Measurements from ENCODE around the gene NHLH1.

The NHLH1 gene

DNA sequence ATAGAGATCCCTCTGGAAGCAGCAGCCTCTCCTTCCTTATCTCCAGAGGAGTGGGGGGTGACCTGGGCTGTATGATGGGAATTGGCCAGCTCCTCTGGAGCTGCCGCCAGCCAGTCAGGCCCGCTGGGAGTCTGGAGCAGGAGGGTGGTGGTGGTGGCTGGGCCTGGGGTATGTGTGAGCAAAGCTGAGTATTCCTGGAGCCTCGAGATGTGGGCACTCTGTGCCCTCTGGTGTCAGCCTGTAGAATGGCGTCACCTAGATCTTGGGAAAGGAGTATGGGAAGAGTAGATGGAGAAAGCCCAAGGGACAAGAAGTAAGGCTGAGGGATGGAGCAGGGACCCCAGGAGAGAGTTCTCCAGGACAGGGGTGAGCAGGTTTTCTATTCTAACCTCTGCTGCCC is 49.5 kb downstream of the NHLH1 start:
- no peak for TF ChIP-seq TAF1 (IDR thresholded peaks at IDR 0.05; ENCODE audit: borderline replicate concordance, low read depth, low read length)
- TF ChIP-seq POLR2AphosphoS5 (IDR thresholded peaks at IDR 0.05; ENCODE audit: low read depth, low read length): no peak
- no peak for TF ChIP-seq POLR2A (IDR thresholded peaks at IDR 0.05; ENCODE audit: low read depth, low read length)
- FAIRE-seq: no peak
- DNase-seq (ENCODE audit: insufficient read length): no peak

DNA sequence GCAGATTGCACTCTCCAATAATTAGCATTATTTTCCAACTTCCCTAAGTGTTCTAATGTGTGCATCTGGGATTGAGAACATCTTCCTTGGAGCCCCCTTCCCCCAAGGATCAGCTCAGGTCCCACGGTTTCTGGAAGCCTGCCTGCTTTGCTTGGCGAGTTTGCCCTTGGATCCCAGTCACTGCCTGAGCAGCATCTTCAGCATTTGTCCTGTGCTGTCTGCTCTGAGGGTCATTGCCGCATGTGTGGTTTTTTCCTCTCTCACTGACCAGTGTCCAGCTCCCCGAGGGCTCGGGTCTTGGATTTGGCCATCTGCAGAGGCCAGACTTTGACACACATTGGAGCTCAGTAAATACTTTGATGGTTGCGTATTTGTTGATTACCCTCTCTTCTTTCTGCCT is 51.6 kb downstream of the NHLH1 start:
- no peak for DNase-seq (ENCODE audit: insufficient read length)
- TF ChIP-seq POLR2AphosphoS5 (IDR thresholded peaks at IDR 0.05; ENCODE audit: low read depth, low read length): no peak
- no peak for TF ChIP-seq TAF1 (IDR thresholded peaks at IDR 0.05; ENCODE audit: borderline replicate concordance, low read depth, low read length)
- no peak for FAIRE-seq

DNA sequence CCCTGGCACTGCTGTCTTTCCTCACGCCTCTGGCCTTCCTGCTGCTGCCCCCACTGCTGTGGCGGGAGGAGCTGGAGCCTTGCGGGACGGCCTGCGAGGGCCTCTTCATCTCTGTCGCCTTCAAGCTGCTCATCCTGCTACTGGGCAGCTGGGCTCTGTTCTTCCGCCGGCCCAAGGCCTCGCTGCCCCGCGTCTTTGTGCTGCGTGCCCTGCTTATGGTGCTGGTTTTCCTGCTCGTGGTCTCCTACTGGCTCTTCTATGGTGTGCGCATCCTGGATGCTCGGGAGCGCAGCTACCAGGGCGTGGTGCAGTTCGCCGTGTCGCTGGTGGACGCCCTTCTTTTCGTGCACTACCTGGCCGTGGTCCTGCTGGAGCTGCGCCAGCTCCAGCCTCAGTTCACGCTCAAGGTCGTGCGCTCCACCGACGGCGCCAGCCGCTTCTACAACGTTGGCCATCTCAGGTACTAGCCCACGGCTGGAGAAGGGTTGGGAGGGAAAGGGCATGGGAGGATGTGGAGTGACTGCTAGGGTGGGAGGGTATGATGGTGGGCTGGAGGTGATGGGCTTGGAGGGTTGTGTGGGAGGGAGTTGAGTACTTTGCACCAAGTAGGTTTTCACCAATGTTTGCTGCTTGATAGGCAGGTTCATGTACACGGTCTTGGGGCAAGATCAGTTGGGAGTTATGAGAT is 52.4 kb downstream of the NHLH1 start:
- DNase-seq (ENCODE audit: insufficient read length): no peak
- no peak for FAIRE-seq
- TF ChIP-seq POLR2AphosphoS5 (IDR thresholded peaks at IDR 0.05; ENCODE audit: low read depth, low read length) (no peak), POLR2A (IDR thresholded peaks at IDR 0.05; ENCODE audit: low read depth, low read length) (no peak), TAF1 (IDR thresholded peaks at IDR 0.05; ENCODE audit: borderline replicate concordance, low read depth, low read length) (no peak)

DNA sequence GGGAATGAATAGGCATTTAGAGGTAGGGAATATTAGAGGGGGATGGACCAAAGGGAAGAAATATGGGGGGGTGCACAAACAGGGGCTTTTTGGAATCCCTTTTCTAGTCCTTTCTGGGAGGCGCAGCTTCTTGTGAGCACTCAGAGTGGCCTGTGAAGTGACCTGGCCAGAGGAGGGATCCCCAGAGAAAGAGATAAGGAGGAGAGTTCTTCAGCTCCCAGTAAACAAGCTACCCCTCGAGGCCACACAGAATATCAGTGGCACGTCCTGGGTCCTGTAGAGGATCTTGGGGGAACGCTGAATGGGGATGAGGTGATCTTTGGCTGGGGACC is 52.9 kb downstream of the NHLH1 start:
- FAIRE-seq (no peak), DNase-seq (ENCODE audit: insufficient read length) (no peak)
- TF ChIP-seq POLR2AphosphoS5 (IDR thresholded peaks at IDR 0.05; ENCODE audit: low read depth, low read length): no peak
- no peak for TF ChIP-seq TAF1 (IDR thresholded peaks at IDR 0.05; ENCODE audit: borderline replicate concordance, low read depth, low read length)
- TF ChIP-seq POLR2A (IDR thresholded peaks at IDR 0.05; ENCODE audit: low read depth, low read length): no peak

DNA sequence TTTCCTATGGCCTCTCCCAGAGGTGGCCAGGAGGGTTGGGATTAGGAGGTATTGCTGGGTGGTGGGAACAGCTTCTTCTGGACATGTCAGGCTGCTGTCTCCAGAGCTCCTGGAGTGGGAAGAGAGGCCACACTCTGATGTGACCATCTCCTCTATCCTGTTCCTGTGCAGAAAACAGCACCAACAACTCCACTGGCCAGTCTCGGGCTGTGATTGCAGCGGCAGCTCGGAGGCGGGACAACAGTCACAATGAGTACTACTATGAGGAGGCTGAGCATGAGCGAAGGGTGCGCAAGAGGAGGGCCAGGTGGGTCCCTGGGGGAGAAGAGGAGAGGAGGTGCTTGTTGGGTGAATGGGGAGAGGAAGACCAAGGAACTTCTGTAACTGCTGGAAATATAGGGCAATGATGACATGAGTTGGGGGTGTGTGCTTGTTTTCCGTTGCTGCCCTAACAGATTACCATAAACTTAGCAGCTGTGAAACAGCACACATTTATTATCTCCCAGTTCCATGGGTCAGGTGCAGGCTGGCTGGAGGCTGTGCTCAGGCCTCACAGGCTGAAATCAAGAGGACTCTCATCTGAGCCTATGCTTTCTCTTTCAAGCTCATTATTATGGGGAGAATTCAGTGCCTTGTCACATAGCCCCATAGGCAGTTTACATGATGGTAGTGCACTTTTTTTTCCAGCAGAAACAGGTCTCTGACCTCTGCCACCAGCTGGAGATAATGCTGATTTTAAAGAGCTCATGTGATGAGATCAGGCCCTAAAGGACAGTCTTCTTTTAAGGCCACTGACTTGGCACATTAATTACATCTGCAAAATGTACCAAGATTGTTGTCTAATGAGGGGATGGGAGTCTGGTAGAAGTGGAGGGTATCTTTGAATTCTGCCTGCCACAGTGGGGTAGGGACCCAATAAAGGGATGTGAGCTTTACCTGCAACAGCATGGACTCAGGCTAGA is 54.3 kb downstream of the NHLH1 start:
- no peak for FAIRE-seq
- no peak for TF ChIP-seq POLR2A (IDR thresholded peaks at IDR 0.05; ENCODE audit: low read depth, low read length)
- no peak for TF ChIP-seq POLR2AphosphoS5 (IDR thresholded peaks at IDR 0.05; ENCODE audit: low read depth, low read length)
- TF ChIP-seq TAF1 (IDR thresholded peaks at IDR 0.05; ENCODE audit: borderline replicate concordance, low read depth, low read length): no peak
- DNase-seq (ENCODE audit: insufficient read length): no peak

DNA sequence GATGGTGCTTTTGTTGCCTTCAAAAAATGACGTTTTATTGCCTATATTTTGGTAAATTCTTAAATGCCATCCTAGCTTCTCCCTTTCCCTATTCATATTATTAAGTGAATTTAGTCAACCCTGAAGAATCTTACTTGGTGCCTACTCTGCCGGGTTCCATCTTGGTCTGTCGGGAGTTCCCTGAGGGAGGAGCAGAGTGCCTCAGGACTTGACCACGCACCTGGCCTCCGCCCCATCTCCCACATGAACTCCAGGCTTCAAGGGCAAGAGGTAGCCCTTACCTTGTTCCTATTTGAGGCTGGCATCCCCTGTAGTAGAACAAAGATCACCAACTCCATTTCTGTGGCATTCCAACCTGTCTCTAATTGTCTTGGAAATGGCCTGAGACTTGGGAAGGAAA is 55.0 kb downstream of the NHLH1 start:
- no peak for FAIRE-seq
- no peak for TF ChIP-seq POLR2AphosphoS5 (IDR thresholded peaks at IDR 0.05; ENCODE audit: low read depth, low read length)
- TF ChIP-seq TAF1 (IDR thresholded peaks at IDR 0.05; ENCODE audit: borderline replicate concordance, low read depth, low read length): no peak
- no peak for TF ChIP-seq POLR2A (IDR thresholded peaks at IDR 0.05; ENCODE audit: low read depth, low read length)
- DNase-seq (ENCODE audit: insufficient read length): no peak
